22Rv1 (cell line): ENCODE results near the gene SLCO2B1.

Experiments
- CTCF ChIP-seq: fragments of 450-650 bp; IDR thresholded peaks from 2 replicates; pipeline ENCODE4 v1.5.1; 2017; ENCODE audit warnings: mild to moderate bottlenecking
- ZFX ChIP-seq: fragments of 450-650 bp; IDR thresholded peaks from 2 replicates; pipeline ENCODE4 v1.6.1; 2017; ENCODE audit warnings: antibody characterized with exemption, borderline replicate concordance

GRCh38 chr11:75161506-75162095 lies 10.7 kb downstream of the SLCO2B1 start:
- TF ChIP-seq CTCF = no peak
- no peak for TF ChIP-seq ZFX
